ENCODE measurements around the gene UBXN7. TPM values are rescaled to one million over a fixed set of nuclear protein-coding genes. Genes with fewer than 3 reads are reported as not detected.

Gene UBXN7
- total and polyA plus RNA-seq, 9 of the 15 experiments (the other 6 are each of a cell fraction or from before 2014, with no cell fraction given), result 3.5 to 44.6 (median 13.4) TPM

GRCh38 chr3:196412704-196413103 lies 19.5 kb downstream of the UBXN7 start (continued):
- no peak for TF ChIP-seq CHAMP1 (IDR thresholded peaks at IDR 0.05)
- TF ChIP-seq U2AF2 (optimal IDR thresholded peaks at IDR 0.05; ENCODE audit: low read depth, low read length), result no peak
- TF ChIP-seq ZFP1 (CRISPR knock-in tag; IDR thresholded peaks at IDR 0.05), result no peak

GRCh38 chr3:196409409-196409808 lies 22.8 kb downstream of the UBXN7 start:
- no peak overlapping the region for H3K27ac ChIP-seq (ENCODE audit: extremely low read depth, low read depth, low read length)
- TF ChIP-seq RFX1 (IDR thresholded peaks at IDR 0.05) (no peak), ZKSCAN3 (CRISPR knock-in tag; IDR thresholded peaks at IDR 0.05) (no peak), U2AF1 (optimal IDR thresholded peaks at IDR 0.05; ENCODE audit: low read depth, low read length) (no peak), ZNF561 (CRISPR knock-in tag; conservative IDR thresholded peaks at IDR 0.05) (no peak), ZNF316 (IDR thresholded peaks at IDR 0.05) (no peak), TBL1XR1 (IDR thresholded peaks at IDR 0.05; ENCODE audit: low read length in 2 of 2) (no peak)
- no peak overlapping the region for H3K4me2 ChIP-seq (ENCODE audit: insufficient read depth, low read length)
- intact Hi-C loops (cut with micrococcal nuclease), result no loop called here
- FAIRE-seq (no peak), DNase-seq (ENCODE audit: extremely low read depth in 1 of 4, low spot score in 3 of 4) (no peak), ATAC-seq (no peak)
- H3K9ac ChIP-seq (ENCODE audit: insufficient read depth in 1 of 2, low read depth in 2 of 2, low read length in 2 of 2), result no peak overlapping the region
- no peak overlapping the region for H2AFZ ChIP-seq (ENCODE audit: low read depth, low read length)
- no peaks in the 10 kb centered on the region for H3K4me1 ChIP-seq (replicated peaks in 1 of 2; ENCODE audit: control insufficient read depth in 2 of 2, insufficient read depth in 2 of 2, low read length in 2 of 2)
- peaks cover 69% of the 10 kb centered on the region for H3K79me2 ChIP-seq (ENCODE audit: control insufficient read depth, insufficient read depth, low read length)
- H3K9me1 ChIP-seq (ENCODE audit: control insufficient read depth, insufficient read depth, low read length), result no peaks in the 10 kb centered on the region
- ChIA-PET POLR2A (interaction anchor here (1.2 kb wide), 1 partner anchor 8 kb away, joined by 3 read pairs; no protein-coding TSS in a partner anchor), CTCF (ENCODE audit: low intra/inter-chr PET ratio) (interaction anchor here (0.5 kb wide), 1 partner anchor 45 kb away, joined by 3 read pairs; no protein-coding TSS in a partner anchor)
- in situ Hi-C loops (cut with MboI), result no loop called here
- 0 out of 2 replicates have a peak, but pooled peaks cover 2% of the 10 kb centered on the region for H3K9me3 ChIP-seq (replicated peaks; ENCODE audit: control insufficient read depth, insufficient read depth, low read depth, low read length)
- 93% methylated on average over 1 of the region's 1 CpG for WGBS (ENCODE audit: insufficient coverage, low coverage, missing lambda C conversion rate)
- peaks cover 20% of the 10 kb centered on the region for H3K36me3 ChIP-seq (ENCODE audit: control insufficient read depth, insufficient read depth, low read length)
- no peak overlapping the region for H3K4me3 ChIP-seq
- no peaks in the 10 kb centered on the region for H4K20me1 ChIP-seq (replicated peaks; ENCODE audit: control insufficient read depth, insufficient read depth, low read length)
- no TSS peak for BruUV-seq (replicated peaks)
- H3K27me3 ChIP-seq (ENCODE audit: control insufficient read depth in 2 of 2, insufficient read depth in 2 of 2, low read length in 2 of 2), result no peaks in the 10 kb centered on the region

All from K562 (cell line).